ENCODE data around the gene USP50. TPM values are rescaled to one million over a fixed set of nuclear protein-coding genes. Genes with fewer than 3 reads are reported as not detected.

Gene USP50
- total and polyA plus RNA-seq, 7 donors: 0.04 to 1.1 (median 0.12) TPM; not detected in 4

DNA sequence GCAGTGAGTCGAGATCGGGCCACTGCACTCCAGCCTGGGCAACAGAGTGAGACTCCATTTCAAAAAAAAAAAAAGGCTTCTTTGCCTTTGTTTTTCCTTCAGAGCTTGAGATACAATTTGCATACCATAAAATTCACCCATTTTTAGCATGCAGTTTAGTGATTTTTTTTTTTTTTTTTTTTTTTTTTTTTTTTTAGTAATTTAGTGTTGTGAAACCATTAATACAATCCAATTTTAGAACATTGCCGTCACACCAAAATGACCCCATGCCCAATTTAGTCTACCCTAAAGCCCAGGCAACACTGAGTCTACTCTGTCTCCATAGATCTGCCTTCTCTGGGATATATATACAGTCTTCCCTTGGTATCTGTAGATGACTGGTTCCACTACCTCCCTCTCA lies 61.1 kb downstream of the USP50 start:
- no peaks in the 10 kb centered on the region for H3K27me3 ChIP-seq (ENCODE audit: insufficient read depth in 3 of 3, low read length in 2 of 3)
- no peak overlapping the region for H3K4me3 ChIP-seq
- WGBS, 3 donors: 89 to 98% (median 94%) methylated on average over 3 of the region's 3 CpGs
- H3K27ac ChIP-seq: no peak overlapping the region
- intact Hi-C loops (cut with DNase I): no loop called here
- no peaks in the 10 kb centered on the region for H3K9me3 ChIP-seq
- TF ChIP-seq, protein P1, sequence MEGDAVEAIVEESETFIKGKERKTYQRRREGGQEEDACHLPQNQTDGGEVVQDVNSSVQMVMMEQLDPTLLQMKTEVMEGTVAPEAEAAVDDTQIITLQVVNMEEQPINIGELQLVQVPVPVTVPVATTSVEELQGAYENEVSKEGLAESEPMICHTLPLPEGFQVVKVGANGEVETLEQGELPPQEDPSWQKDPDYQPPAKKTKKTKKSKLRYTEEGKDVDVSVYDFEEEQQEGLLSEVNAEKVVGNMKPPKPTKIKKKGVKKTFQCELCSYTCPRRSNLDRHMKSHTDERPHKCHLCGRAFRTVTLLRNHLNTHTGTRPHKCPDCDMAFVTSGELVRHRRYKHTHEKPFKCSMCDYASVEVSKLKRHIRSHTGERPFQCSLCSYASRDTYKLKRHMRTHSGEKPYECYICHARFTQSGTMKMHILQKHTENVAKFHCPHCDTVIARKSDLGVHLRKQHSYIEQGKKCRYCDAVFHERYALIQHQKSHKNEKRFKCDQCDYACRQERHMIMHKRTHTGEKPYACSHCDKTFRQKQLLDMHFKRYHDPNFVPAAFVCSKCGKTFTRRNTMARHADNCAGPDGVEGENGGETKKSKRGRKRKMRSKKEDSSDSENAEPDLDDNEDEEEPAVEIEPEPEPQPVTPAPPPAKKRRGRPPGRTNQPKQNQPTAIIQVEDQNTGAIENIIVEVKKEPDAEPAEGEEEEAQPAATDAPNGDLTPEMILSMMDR (IDR thresholded peaks at IDR 0.05): no peak
- ATAC-seq: no peak
- peaks cover 3 to 93% of the 10 kb centered on the region in 2 donors for H3K36me3 ChIP-seq (ENCODE audit: insufficient read depth in 1 of 2, low read depth in 1 of 2)
- no peak for DNase-seq
- H3K4me1 ChIP-seq: no peaks in the 10 kb centered on the region

DNA sequence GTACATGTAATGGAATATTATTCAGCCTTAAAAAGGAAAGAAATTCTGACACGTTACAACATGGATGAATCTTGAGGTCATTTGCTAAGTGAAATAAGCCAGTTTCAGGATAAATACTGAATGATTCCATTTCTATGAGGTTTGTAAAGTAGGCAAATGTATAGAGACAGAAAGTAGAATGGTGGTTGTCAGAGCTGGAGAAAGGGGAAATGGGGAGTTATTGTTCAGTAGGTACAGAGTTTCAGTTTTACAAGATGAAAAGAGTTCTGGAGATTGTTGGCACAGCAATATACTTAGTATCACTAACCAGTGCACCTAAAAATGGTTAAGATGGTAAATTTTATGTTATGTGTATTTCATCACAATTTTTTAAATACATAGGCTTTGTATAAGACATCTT lies 61.7 kb downstream of the USP50 start:
- no peak for ATAC-seq
- intact Hi-C loops (cut with DNase I): loop anchor here in 1 of 2 donors (5.0 kb wide), 2 partner anchors 93 to 238 kb away; no protein-coding TSS in a partner anchor

DNA sequence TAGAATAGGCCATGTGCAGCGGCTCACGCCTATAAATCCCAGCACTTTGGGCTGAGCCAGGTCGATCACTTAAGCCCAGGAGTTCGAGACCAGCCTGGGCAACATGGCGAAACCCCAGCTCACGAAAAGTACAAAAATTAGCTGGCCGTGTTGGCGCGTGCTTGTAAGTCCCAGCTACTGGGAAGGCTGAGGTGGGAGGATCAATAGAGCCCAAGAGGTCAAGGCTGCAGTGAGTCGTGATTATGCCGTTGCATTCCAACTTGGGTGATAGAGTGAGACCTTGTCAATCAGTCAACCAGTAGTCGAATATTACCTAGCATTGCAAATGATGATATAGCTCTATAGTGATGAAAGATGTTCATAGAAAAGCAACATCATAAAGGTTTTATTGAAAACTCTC lies 70.3 kb downstream of the USP50 start:
- TF ChIP-seq, protein P1 (IDR thresholded peaks at IDR 0.05): no peak
- Histone ChIP-seq H3K4me1 (no peaks in the 10 kb centered on the region), H3K27ac (no peak overlapping the region), H3K9me3 (no peaks in the 10 kb centered on the region), H3K27me3 (ENCODE audit: insufficient read depth in 3 of 3, low read length in 2 of 3) (no peaks in the 10 kb centered on the region), H3K36me3 (ENCODE audit: insufficient read depth in 1 of 2, low read depth in 1 of 2) (peaks cover 0 to 98% of the 10 kb centered on the region in 2 donors), H3K4me3 (no peak overlapping the region)
- ATAC-seq (no peak), DNase-seq (no peak)
- WGBS, 3 donors: 94 to 96% (median 95%) methylated on average over 12 of the region's 12 CpGs
- intact Hi-C loops (cut with DNase I): no loop called here

More for the DNA sequence above, 61.7 kb downstream of the USP50 start:
- no peaks in the 10 kb centered on the region for H3K4me1 ChIP-seq
- peaks cover 3 to 93% of the 10 kb centered on the region in 2 donors for H3K36me3 ChIP-seq (ENCODE audit: insufficient read depth in 1 of 2, low read depth in 1 of 2)
- TF ChIP-seq, protein P1 (IDR thresholded peaks at IDR 0.05): no peak
- WGBS, 3 donors: 96 to 100% (median 98%) methylated on average over 1 of the region's 1 CpG
- no peaks in the 10 kb centered on the region for H3K27me3 ChIP-seq (ENCODE audit: insufficient read depth in 3 of 3, low read length in 2 of 3)
- H3K27ac ChIP-seq: no peak overlapping the region
- no peak for DNase-seq
- no peak overlapping the region for H3K4me3 ChIP-seq
- no peaks in the 10 kb centered on the region for H3K9me3 ChIP-seq

DNA sequence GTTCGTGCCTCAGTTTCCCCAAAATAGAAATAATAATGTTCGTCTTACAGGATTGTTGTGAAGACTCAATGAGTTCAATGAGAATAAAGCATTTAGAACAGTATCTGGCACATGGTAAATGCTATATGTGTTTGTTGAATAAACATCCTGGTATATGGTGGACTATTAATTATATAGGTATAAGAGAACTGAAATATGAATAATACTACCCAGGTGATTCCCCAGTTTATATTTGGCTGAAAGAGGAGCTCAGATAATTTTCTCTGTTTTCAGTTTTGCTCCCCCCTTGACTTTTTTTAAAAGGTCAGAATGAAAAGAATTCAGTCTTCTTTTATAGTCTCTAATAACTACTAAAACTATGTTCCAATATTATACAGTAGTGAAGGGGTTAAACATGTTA lies 75.4 kb downstream of the USP50 start:
- Histone ChIP-seq H3K4me1 (no peaks in the 10 kb centered on the region), H3K27me3 (ENCODE audit: insufficient read depth in 3 of 3, low read length in 2 of 3) (no peaks in the 10 kb centered on the region), H3K9me3 (no peaks in the 10 kb centered on the region), H3K36me3 (ENCODE audit: insufficient read depth in 1 of 2, low read depth in 1 of 2) (peaks cover 0 to 87% of the 10 kb centered on the region in 2 donors), H3K4me3 (no peak overlapping the region), H3K27ac (no peak overlapping the region)
- TF ChIP-seq, protein P1 (IDR thresholded peaks at IDR 0.05): no peak
- DNase-seq (no peak), ATAC-seq (no peak)
- 92 to 96% (median 94%) methylated on average over 2 of the region's 2 CpGs for WGBS, 3 donors
- intact Hi-C loops (cut with DNase I): no loop called here

Data from psoas muscle (tissue), 8 donors.